ENCODE data around the gene APBA2.

Gene APBA2

GRCh38 chr15:28955160-28955992 lies 69.6 kb downstream of the APBA2 start:
- no peak for DNase-seq (ENCODE audit: low read depth in 1 of 2, low spot score in 1 of 2)

GRCh38 chr15:28955993-28956421 lies 70.2 kb downstream of the APBA2 start:
- DNase-seq (ENCODE audit: low read depth in 1 of 2, low spot score in 1 of 2): no peak

- DNase-seq (ENCODE audit: low read depth in 1 of 2, low spot score in 1 of 2): no peak
Measured at GRCh38 chr15:28956491-28956890, 70.7 kb downstream of the APBA2 start.

GRCh38 chr15:28957606-28958498 lies 72.1 kb downstream of the APBA2 start:
- no peak for DNase-seq (ENCODE audit: low read depth in 1 of 2, low spot score in 1 of 2)

- DNase-seq (ENCODE audit: low read depth in 1 of 2, low spot score in 1 of 2): no peak
Measured at GRCh38 chr15:28959326-28959725, 73.6 kb downstream of the APBA2 start.

- DNase-seq (ENCODE audit: low read depth in 1 of 2, low spot score in 1 of 2): no peak
Measured at GRCh38 chr15:28960979-28961378, 75.2 kb downstream of the APBA2 start.

GRCh38 chr15:28961391-28961790 lies 75.6 kb downstream of the APBA2 start:
- no peak for DNase-seq (ENCODE audit: low read depth in 1 of 2, low spot score in 1 of 2)

- no peak for DNase-seq (ENCODE audit: low read depth in 1 of 2, low spot score in 1 of 2)
Measured at GRCh38 chr15:28962851-28963710, 77.3 kb downstream of the APBA2 start.

- DNase-seq (ENCODE audit: low read depth in 1 of 2, low spot score in 1 of 2): no peak
Measured at GRCh38 chr15:28963711-28964081, 77.9 kb downstream of the APBA2 start.

- DNase-seq (ENCODE audit: low read depth in 1 of 2, low spot score in 1 of 2): no peak
Measured at GRCh38 chr15:28964098-28964497, 78.3 kb downstream of the APBA2 start.

- DNase-seq (ENCODE audit: low read depth in 1 of 2, low spot score in 1 of 2): no peak
Measured at GRCh38 chr15:28967066-28967465, 81.3 kb downstream of the APBA2 start.

- no peak for DNase-seq (ENCODE audit: low read depth in 1 of 2, low spot score in 1 of 2)
Measured at GRCh38 chr15:28967990-28968389, 82.2 kb downstream of the APBA2 start.

- DNase-seq (ENCODE audit: low read depth in 1 of 2, low spot score in 1 of 2): no peak
Measured at GRCh38 chr15:28969511-28970085, 83.8 kb downstream of the APBA2 start.

- no peak for DNase-seq (ENCODE audit: low read depth in 1 of 2, low spot score in 1 of 2)
Measured at GRCh38 chr15:28974142-28974541, 88.4 kb downstream of the APBA2 start.

- DNase-seq (ENCODE audit: low read depth in 1 of 2, low spot score in 1 of 2): peak; percentile 52 to 70
Measured at GRCh38 chr15:28975766-28976179, 90.0 kb downstream of the APBA2 start.

- DNase-seq (ENCODE audit: low read depth in 1 of 2, low spot score in 1 of 2): no peak
Measured at GRCh38 chr15:28977377-28978010, 91.7 kb downstream of the APBA2 start.

GRCh38 chr15:28978011-28978378 lies 92.2 kb downstream of the APBA2 start:
- DNase-seq (ENCODE audit: low read depth in 1 of 2, low spot score in 1 of 2): no peak

- DNase-seq (ENCODE audit: low read depth in 1 of 2, low spot score in 1 of 2): no peak
Measured at GRCh38 chr15:28978661-28979060, 92.9 kb downstream of the APBA2 start.

GRCh38 chr15:28979208-28979841 lies 93.6 kb downstream of the APBA2 start:
- DNase-seq (ENCODE audit: low read depth in 1 of 2, low spot score in 1 of 2): no peak
